ENCODE data around the gene C12orf75. TPM values are rescaled to one million over a fixed set of nuclear protein-coding genes. Genes with fewer than 3 reads are reported as not detected.

C12orf75 gene
- total and polyA plus RNA-seq, 10 donors, result 12.7 to 33.4 (median 17.8) TPM

GRCh38 chr12:105316931-105317852 is 13.3 kb upstream of the C12orf75 start:
- TF ChIP-seq POLR2AphosphoS5 (IDR thresholded peaks at IDR 0.05), result no peak
- no peak for TF ChIP-seq POLR2A (IDR thresholded peaks at IDR 0.05)
- TF ChIP-seq CTCF (IDR thresholded peaks at IDR 0.05 in 8 of 11, conservative IDR thresholded peaks at IDR 0.05 in 3 of 11), result no peak
- no peak for DNase-seq
- Histone ChIP-seq H3K4me3 (no peak overlapping the region), H3K27ac (no peak overlapping the region), H3K9me3 (peaks cover 0 to 20% (median 14%) of the 10 kb centered on the region in 8 donors), H3K4me1 (no peaks in the 10 kb centered on the region), H3K27me3 (replicated peaks in 1 of 7) (no peaks in the 10 kb centered on the region), H3K36me3 (no peaks in the 10 kb centered on the region)
- intact Hi-C loops (cut with DNase I; ENCODE audit: low total_unique reads), result no loop called here
- 90 to 95% (median 95%) methylated on average over 4 of the region's 4 CpGs for WGBS, 5 donors

DNA sequence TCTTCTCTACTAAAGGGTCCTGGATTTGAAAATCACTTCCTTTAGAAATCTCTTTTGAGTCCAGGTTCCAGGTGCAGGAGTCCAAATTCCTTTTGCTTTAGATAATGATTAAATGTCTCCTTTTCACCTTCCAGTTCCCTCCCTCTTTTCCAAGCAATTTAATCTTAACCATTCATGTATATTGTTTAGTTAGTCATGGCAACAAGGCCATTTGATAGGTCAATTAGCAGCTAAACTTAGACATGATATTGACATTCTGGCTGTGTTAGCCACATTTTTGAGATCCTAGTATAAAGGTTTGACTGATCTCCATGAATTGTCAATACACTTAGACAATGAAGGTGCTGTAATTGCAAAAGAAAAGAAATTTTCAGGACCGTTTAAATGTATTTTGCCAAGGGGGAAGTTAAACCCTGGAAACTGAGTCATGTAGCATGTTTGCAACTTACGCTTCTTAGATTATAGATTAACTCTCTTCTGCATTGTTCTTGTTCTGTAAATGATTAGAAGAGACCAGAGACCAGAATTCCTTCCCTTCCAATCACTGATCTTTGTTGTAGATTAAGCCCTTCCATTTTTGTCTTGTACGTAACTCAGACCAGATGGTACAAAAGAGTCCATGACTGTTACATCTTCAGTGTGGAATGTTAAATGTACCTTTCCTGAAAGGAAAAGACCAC is 12.4 kb upstream of the C12orf75 start:
- H3K4me3 ChIP-seq, result no peak overlapping the region
- 92 to 100% (median 93%) methylated on average over 3 of the region's 3 CpGs for WGBS, 5 donors
- no peaks in the 10 kb centered on the region for H3K4me1 ChIP-seq
- DNase-seq, result no peak
- no peaks in the 10 kb centered on the region for H3K36me3 ChIP-seq
- H3K27ac ChIP-seq, result no peak overlapping the region
- intact Hi-C loops (cut with DNase I; ENCODE audit: low total_unique reads), result no loop called here
- peaks cover 0 to 18% (median 13%) of the 10 kb centered on the region in 8 donors for H3K9me3 ChIP-seq
- no peaks in the 10 kb centered on the region for H3K27me3 ChIP-seq (replicated peaks in 1 of 7)
- TF ChIP-seq POLR2A (IDR thresholded peaks at IDR 0.05) (no peak), POLR2AphosphoS5 (IDR thresholded peaks at IDR 0.05) (no peak), CTCF (IDR thresholded peaks at IDR 0.05 in 8 of 11, conservative IDR thresholded peaks at IDR 0.05 in 3 of 11) (no peak)

DNA sequence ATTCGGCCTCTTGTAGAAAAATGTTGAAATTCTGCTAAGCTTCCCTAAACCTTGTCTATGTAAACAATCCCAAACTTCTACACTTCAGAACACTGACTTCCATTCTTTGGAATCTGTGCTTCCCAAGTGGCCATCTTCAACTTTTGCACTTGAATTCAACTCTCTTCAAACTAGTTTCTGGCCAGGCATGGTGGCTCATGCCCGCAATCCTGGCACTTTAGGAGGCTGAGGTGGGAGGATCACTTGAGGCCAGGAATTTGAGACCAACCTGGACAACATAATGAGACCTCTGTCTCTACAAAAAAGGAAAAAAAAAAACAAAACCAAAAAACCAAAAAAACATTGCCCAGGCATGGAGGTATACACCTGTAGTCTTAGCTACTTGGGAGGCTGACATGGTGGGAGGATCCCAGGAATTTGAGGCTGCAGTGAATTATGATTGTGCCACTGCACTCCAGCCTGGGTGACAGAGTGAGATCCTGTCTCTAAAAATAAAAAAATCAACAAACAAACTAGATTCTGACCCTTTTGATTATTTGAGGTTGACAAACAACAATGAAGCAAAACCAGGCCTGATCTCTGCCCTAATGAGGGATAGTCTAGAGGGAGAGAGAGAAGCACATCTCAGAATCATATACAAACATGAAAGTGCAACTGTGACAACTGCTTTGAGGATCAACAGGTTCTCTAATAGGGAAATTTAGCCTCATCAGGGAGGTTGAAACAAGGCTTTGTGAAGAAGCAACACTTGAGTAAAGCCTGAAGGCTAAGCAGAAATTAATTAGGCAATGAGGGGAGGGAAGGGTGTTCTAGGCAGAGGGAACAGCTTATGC is 11.6 kb upstream of the C12orf75 start:
- Histone ChIP-seq H3K27ac (no peak overlapping the region), H3K9me3 (peaks cover 0 to 11% (median 8%) of the 10 kb centered on the region in 8 donors), H3K4me3 (no peak overlapping the region), H3K4me1 (no peaks in the 10 kb centered on the region), H3K36me3 (no peaks in the 10 kb centered on the region), H3K27me3 (replicated peaks in 1 of 7) (no peaks in the 10 kb centered on the region)
- 73 to 99% (median 93%) methylated on average over 2 of the region's 2 CpGs for WGBS, 5 donors
- intact Hi-C loops (cut with DNase I; ENCODE audit: low total_unique reads), result no loop called here
- no peak for DNase-seq
- TF ChIP-seq POLR2A (IDR thresholded peaks at IDR 0.05) (no peak), POLR2AphosphoS5 (IDR thresholded peaks at IDR 0.05) (no peak), CTCF (IDR thresholded peaks at IDR 0.05 in 8 of 11, conservative IDR thresholded peaks at IDR 0.05 in 3 of 11) (no peak)
